Effector CD8-positive, alpha-beta T cell (primary cell): ENCODE measurements around the gene HTR3B.
"Not testable (repeated sequence)": the region's sequence is repeated elsewhere in the genome, so short reads cannot be mapped to it uniquely, and the experiment has no call there.

Experiments
- DNase-seq: peaks from one replicate; lab custom pipeline; 2025; lab: John Stamatoyannopoulos, UW

HTR3B gene

GRCh38 chr11:113884361-113884836, 20.2 kb upstream of the HTR3B start:
- DNase-seq: no peak

- DNase-seq: no peak
Observed at GRCh38 chr11:113885897-113886296, 18.7 kb upstream of the HTR3B start.

DNA sequence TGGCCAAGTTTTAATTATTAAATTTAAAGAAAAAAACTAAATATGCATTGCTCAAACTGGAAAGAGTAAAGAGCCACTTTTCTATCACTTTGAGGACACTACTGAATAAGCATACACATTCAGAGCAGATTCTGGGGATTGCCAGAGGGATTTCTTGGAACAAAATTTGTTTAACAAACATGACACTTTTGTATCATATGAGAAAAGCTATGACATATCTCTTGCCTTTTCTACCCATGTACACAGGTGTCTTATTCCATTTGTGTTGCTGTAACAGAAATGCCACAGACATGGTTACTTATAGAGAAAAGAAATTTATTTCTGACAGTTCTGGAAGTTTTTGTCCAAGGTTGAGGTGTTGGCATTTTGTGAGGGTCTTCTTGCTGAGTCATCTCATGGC, 15.7 kb upstream of the HTR3B start:
- no peak for DNase-seq

DNA sequence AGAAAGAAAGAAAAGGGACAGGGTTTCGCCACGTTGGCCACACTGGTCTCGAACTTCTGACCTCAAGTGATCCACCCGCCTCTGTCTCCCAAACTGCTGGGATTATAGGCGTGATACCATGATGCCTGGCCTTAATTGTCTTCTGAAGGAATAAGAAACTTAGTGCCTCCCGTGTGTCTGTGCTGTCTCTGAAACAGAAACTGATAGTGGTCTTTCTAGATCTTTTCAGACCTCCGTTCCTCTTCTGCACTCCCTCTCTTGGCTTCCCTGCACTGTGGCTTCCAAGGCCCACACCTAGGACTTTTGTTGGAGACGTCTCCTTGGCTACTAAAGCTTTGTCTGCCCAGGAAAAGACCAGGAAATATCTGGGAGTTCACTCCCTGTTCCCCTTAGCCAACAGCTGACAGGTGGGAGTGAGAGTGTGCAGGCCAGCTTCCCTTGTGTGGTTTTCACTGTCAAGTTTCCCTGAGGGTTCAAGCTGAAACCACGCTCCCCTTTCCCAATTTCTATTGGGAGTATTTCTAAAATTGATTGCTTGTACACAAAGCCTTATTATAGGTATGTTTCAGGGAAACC, 10.1 kb upstream of the HTR3B start:
- DNase-seq: no peak

DNA sequence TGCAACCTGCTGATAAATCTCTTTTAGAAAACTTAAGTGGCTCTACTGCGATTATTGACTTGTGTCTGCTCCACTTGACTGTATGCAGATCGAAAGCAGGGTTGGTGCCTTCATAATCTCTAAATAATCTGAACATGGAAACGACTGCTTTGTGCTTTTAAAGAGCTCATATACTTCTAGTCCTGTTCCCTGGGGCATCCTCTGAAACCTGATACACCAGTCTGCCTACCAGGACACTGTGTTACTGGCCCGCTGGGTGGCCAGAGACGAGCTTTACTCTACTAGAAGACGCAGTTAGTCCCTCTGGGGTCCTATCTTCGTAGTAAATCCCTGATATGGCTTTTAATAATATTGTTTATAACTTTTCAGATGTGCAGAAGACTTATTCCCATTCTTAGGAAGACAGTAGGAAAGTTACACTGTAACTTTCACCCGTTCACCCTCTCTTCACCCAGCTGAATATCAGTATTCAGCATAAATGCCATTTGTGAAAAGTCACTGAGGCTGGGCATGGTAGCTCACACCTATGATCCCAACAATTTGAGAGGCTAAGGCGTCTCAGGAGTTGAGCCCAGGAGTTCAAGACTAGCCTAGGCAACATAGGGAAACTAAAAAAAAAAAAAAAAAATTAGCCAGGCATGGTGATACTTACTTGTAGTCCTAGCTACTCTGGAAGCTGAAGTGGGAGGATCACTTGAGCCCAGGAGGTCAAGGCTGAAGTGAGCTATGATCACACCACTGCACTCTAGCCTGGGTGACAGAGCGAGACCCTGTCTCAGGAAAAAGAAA, 9.0 kb upstream of the HTR3B start:
- DNase-seq: no peak

DNA sequence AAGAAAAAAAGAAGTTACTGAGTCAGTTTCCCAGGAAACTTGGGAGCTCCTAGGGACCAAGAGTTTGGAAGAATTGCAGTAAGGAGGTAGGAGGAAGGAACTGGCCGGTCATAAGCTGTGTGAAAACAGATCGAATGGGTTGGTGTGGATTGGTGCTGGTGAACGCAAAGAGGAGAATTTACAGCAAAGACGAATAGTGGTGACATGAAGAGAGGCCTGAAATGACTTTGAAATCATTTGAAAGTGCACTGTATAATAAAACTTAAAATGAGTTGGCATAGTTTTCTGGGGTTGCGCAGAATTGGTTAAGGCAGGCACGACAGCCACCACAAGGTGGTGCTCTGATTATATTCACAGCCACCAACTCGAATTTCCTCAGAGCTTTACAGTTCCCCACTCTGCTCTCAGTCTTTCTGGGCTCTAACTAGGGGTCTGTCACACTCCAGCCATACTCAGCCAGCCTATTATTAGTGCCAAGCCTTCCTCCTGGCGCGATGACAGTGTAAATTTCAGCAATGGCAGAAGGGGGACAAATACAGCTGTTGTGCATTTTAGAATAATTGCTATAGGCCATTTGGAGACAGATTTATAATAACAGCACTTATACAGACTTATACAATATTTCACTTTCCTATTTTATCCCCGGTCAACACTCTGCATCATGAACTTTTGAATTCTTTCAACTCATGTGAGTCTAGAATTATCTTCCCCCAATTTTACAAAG, 8.3 kb upstream of the HTR3B start:
- DNase-seq: no peak

DNA sequence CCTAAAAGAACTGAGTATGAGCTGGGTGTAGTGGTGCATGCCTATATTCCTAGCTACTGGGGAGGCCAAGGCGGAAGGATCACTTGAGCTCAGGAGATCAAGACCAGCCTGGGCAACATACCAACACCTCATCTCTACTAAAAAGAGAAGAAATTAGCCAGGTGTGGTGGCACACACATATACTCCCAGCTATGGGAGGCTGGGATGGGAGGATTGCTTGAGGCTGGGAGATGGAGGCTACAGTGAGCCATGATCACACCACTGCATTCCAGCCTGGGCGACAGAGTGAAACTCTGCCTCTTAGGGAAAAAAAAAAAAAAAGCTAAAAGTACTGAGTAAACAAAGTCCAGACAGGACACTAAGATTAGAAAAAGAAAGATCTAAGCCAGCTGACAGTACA, 3.5 kb upstream of the HTR3B start:
- no peak for DNase-seq

DNA sequence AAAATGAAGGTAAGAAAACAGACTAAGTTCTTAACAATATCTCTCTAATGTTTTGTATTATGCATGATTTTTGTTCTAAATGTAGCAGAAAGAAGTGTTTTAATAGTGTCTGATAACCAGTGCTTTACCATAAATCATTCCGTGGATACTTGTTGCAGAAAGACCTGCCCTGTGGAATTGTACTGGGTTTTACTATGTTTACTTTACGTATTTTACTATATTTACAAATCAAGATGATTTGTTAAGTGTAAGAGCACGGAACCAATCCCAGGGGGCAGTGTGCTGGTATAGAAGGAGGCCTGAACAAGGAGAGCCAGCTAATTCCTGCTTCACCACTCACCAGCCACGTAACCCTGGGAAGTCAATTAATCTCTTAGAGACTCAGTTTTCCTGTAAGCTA, 1.4 kb downstream of the HTR3B start:
- no peak for DNase-seq

GRCh38 chr11:113906516-113906915, 1.9 kb downstream of the HTR3B start:
- no peak for DNase-seq

DNA sequence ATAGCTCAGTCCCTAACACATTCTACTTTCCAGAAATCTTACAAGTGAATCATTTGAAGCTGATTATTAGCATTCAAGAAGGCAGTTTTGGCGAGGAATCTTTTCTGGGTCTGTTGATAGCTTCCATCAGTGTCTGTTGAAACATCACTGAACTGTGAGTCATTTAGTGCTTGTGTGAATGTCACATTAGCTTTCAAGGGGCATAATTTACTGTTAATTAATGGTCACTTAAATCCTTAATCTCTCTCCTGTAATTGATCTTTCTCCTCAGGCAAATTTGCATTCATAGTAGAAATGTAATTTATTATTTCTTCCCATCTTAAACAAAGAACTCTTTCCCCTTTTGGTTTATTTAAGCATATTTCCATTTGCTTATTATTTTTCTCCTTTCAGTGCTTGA, 2.6 kb downstream of the HTR3B start:
- no peak for DNase-seq

DNA sequence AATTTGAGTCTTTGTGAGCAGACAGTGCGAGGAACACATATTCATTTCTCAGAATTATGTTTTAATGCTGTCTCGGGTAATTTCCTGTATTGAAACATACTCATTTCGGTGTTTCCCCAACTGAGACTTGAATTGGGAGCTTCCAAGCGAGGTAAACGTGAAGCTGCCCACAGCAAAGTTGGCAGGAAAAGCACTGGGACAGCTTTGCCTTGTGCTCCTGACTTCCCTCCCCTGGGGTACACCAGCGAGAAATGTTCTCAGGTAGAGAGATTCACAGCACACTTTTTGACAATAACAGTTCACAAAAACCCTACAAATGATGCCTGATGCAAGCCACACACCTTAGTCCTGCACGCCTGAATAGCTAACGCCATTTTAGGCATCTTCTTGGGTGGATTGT, 3.1 kb downstream of the HTR3B start:
- DNase-seq: no peak

GRCh38 chr11:113908098-113908497, 3.5 kb downstream of the HTR3B start:
- no peak for DNase-seq

- not testable (repeated sequence) for DNase-seq
Observed at GRCh38 chr11:113911491-113911890, 6.9 kb downstream of the HTR3B start.

DNA sequence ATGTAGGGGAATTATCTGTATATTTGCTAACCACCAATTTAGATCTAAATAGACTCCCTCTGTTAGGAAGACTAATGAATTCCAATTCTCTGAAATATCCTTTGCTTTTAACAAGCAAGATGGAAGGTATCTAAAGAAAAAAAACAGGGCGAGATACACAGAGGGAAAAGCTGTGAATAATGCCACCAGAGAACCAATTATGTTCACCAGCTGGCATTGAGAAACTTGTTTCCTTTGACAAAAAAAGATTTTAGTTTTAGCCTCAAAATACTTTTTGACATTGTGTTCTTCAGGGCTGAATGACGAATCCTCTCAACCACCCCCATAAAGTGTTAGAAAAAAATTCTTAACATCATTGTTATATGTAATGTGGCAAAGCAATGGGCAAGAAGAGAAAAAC, 19.0 kb downstream of the HTR3B start:
- no peak for DNase-seq

DNA sequence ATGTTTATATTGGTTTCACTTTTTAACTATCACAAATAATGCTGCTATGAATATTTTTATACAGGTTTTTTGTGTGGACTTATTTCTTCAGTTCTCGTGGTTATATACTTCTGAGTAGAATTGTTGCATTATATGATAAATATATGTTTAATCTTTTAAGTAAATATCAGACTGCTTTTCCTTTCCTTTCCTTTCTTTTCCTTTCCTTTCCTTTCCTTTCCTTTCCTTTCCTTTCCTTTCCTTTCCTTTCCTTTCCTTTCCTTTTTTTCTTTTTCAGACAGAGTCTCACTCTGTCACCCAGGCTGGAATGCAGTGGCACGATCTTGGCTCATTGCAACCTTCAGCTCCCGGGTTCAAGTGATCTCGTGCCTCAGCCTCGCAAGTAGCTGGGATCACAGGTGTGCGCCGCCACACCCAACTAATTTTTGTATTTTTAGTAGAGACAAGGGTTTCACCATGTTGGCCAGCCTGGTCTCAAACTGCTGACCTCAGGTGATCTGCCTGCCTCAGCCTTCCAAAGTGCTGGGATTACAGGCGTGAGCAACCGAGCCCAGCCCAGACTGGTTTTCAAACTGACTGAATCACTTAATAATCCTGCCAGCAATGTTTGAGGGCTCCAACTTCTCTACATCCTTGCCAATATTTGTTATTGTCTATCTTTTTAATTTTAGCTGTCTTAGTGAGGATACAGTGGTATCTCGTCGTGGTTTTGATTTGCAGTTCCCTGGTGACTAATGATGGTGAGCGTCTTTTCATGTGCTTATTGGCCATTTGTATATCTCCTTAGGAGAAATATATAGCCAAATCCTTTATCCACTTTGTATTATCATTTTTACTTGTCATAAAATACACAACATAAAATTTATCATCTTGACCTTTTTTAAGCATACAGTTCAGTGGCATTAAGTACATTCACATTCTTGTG, 21.9 kb downstream of the HTR3B start:
- DNase-seq: no peak

- no peak for DNase-seq
Observed at GRCh38 chr11:113928311-113928710, 23.7 kb downstream of the HTR3B start.

DNA sequence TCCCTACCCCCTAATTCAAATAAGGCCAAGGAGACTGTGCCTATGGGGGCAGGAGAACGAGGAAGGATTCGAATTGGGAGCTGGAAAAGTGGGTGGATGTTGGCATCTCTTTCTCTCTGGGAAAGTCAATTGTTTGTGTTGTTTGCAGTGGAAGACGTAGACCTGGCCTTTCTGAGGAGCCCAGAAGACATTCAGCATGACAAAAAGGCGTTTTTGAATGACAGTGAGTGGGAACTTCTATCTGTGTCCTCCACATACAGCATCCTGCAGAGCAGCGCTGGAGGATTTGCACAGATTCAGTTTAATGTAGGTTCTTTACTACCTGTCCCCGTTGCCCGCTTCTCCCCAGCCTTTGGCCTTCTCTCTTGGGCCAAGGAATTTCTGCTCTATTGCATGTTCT, 28.2 kb downstream of the HTR3B start:
- no peak for DNase-seq

GRCh38 chr11:113934193-113934592, 29.6 kb downstream of the HTR3B start:
- DNase-seq: not testable (repeated sequence)

DNA sequence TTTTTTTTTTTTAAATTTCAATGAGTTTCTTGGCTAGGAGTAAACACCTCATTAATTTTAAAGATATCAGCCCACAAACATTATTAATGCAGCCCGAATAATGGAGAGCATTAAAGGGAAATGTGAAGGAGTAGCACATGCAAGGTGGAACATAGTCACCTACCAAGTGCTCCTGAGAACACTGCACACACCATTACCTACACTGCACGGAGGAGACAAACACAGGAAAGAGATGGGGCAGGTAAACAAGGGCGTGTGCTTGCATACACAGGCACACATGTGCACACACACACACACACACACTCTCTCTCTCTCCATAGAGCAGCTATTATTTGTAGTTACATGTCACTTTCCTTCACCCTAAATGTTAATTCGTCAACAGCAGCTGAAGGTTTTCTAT, 30.2 kb downstream of the HTR3B start:
- no peak for DNase-seq

DNA sequence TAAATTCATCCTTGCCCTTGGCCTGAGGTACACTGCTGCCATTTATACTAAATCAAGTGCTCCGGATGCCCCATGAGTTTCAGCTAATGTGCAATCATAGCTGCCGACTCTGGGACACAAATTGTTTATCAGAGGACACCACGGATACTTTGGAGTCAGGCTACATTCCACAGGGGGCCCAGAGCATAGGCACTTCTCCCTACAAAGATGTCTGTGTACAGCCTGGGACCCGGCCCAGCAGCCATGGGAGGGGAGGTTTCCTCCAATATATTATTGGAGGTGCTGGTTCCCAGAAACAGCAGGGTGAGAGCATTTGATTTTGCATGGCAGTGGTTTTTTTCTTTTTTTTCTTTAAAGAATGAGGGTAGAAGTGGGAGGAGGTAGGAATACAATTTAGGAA, 31.3 kb downstream of the HTR3B start:
- no peak for DNase-seq

DNA sequence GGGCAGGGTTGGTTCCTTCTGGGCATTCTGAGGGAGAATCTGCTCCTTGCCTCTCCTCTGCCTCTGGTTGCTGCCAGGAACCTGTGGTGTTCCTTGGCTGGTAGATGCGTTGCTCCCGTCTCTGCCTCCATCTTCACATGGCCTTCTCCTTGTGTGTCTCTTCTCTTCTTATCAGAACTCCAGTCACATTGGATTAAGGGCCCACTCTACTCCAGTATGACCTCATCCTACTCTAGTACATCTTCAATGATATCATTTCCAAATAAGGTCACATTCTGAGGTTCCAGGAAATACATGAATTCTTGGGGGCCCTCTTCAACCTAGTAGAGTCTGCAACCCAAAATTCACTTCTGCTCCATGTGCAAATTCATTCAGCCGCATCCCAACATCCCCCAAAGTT, 33.3 kb downstream of the HTR3B start:
- DNase-seq: no peak

GRCh38 chr11:113942256-113942655, 37.7 kb downstream of the HTR3B start:
- no peak for DNase-seq
